GM19099 (cell line): ENCODE data around the gene ALS2CL.

Experiments used
- POLR2A ChIP-seq: IDR thresholded peaks from 3 replicates; pipeline ENCODE4 v1.6.1; 2011; ENCODE audit warnings: low read depth; ENCODE audit not compliant: insufficient read length; ENCODE audit errors: extremely low read depth

ALS2CL gene

GRCh38 chr3:46624975-46625490, 68.4 kb downstream of the ALS2CL start:
- TF ChIP-seq POLR2A, result no peak

GRCh38 chr3:46624533-46624932, 68.9 kb downstream of the ALS2CL start:
- no peak for TF ChIP-seq POLR2A

- TF ChIP-seq POLR2A, result no peak
Observed at GRCh38 chr3:46619845-46620778, 73.4 kb downstream of the ALS2CL start.
